Body of pancreas (tissue), 4 donors: ENCODE data around the gene DLG2. TPM values are rescaled to one million over a fixed set of nuclear protein-coding genes. Genes with fewer than 3 reads are reported as not detected.
"Not testable (repeated sequence)": the region's sequence is repeated elsewhere in the genome, so short reads cannot be mapped to it uniquely, and the experiment has no call there.

ENCODE experiments used
- ATAC-seq: fragments of 150-250 bp; one replicate; pipeline ENCODE4 v1.9.1; 2016
- DNase-seq, 4 donors: peaks; one replicate each; pipeline ENCODE4 v3.0.0-alpha.2; 2019
- H3K27ac ChIP-seq, 4 donors: fragments of 200-600 bp; sonication (generic); 1 replicate in 3 of 4; 2 replicates in 1 of 4; pipeline versions ENCODE4 v1.5.1 to v1.6.1; 2016 to 2019; ENCODE audit warnings: mild to moderate bottlenecking in 1 of 4, mixed read lengths in 1 of 4, moderate library complexity in 1 of 4
- H3K27me3 ChIP-seq, 2 donors: fragments of 200-600 bp; sonication (generic); one replicate each; pipeline ENCODE4 v1.6.0; 2016; ENCODE audit warnings: mild to moderate bottlenecking in 1 of 2
- H3K36me3 ChIP-seq, 2 donors: fragments of 200-600 bp; sonication (generic); replicated peaks in 1 of 2; 2 replicates each; pipeline ENCODE4 v1.5.1; 2016; ENCODE audit warnings: low read depth in 2 of 2; ENCODE audit not compliant: insufficient read depth in 1 of 2
- H3K4me1 ChIP-seq: fragments of 200-600 bp; sonication (generic); one replicate; pipeline ENCODE4 v1.6.0; 2016
- H3K4me3 ChIP-seq, 2 donors: fragments of 200-600 bp; sonication (generic); 1 replicate in 1 of 2; 2 replicates in 1 of 2; pipeline ENCODE4 v1.5.1; 2016 to 2019
- H3K9me3 ChIP-seq, 3 donors: fragments of 200-600 bp; sonication (generic); 1 replicate in 2 of 3; 2 replicates in 1 of 3; pipeline ENCODE4 v1.5.1; 2016
- CTCF ChIP-seq, 7 experiments: fragments of 450-650 bp in 4 of 7; fragments of 200-600 bp in 3 of 7; sonication (generic) in 3 of 7; IDR thresholded peaks; one replicate each; pipeline ENCODE4 v1.5.1; 2016 to 2019; ENCODE audit warnings: antibody characterized with exemption in 7 of 7
- POLR2A ChIP-seq, 3 donors: fragments of 450-650 bp; IDR thresholded peaks; one replicate each; pipeline ENCODE4 v1.6.1; 2016; ENCODE audit warnings: antibody characterized with exemption in 3 of 3, mild to moderate bottlenecking in 2 of 3
- WGBS, 2 donors: methylation state at CpG; one replicate each; pipeline ENCODE4 v1.1.5; 2017; 5-methylcytosine and 5-hydroxymethylcytosine counted together
- intact Hi-C: fragments of 100-400 bp; cut with DNase I; formaldehyde crosslinking; loops from one replicate; pipeline ENCODE4 v1.15.1; 2023
- total RNA-seq, 2 donors: library from RNA; depleted of rRNA; stranded (reverse); fragments of >200 nt; gene quantifications; one replicate each; pipeline ENCODE4 v1.1.0, GENCODE V29; 2016

Gene DLG2
- total RNA-seq, 2 donors from 2014 or later = 6.0 to 13.2 TPM

- intact Hi-C loops = no loop called here
- H3K36me3 ChIP-seq = no peaks in the 10 kb centered on the region
- no peak overlapping the region for H3K4me3 ChIP-seq
- TF ChIP-seq POLR2A (IDR thresholded peaks at IDR 0.05) = no peak
- TF ChIP-seq CTCF (IDR thresholded peaks at IDR 0.05) = no peak
- no peak overlapping the region for H3K27ac ChIP-seq
- H3K27me3 ChIP-seq = no peaks in the 10 kb centered on the region
- no peak for DNase-seq
- no peak for ATAC-seq
- H3K9me3 ChIP-seq = no peaks in the 10 kb centered on the region
- H3K4me1 ChIP-seq = no peaks in the 10 kb centered on the region
- 71 to 77% methylated on average over 2 of the region's 2 CpGs for WGBS, 2 donors
These were observed 512.4 kb downstream of the DLG2 start for GRCh38 chr11:85114786-85115185.

GRCh38 chr11:85110246-85110645 is 516.9 kb downstream of the DLG2 start:
- H3K27ac ChIP-seq, DNase-seq, H3K27me3 ChIP-seq, H3K36me3 ChIP-seq, H3K4me1 ChIP-seq, ATAC-seq, H3K4me3 ChIP-seq, intact Hi-C loops, H3K9me3 ChIP-seq: not testable (repeated sequence)
- WGBS, 2 donors = 33 to 70% methylated on average over 1 of the region's 1 CpG

GRCh38 chr11:85109141-85109540 is 518.0 kb downstream of the DLG2 start:
- Histone ChIP-seq H3K36me3 (no peaks in the 10 kb centered on the region), H3K27me3 (no peaks in the 10 kb centered on the region), H3K9me3 (no peaks in the 10 kb centered on the region), H3K27ac (no peak overlapping the region), H3K4me1 (no peaks in the 10 kb centered on the region), H3K4me3 (no peak overlapping the region)
- WGBS, 2 donors = 72 to 76% methylated on average over 4 of the region's 4 CpGs
- DNase-seq (no peak), ATAC-seq (no peak)
- intact Hi-C loops = no loop called here
- TF ChIP-seq CTCF (IDR thresholded peaks at IDR 0.05) = no peak
- no peak for TF ChIP-seq POLR2A (IDR thresholded peaks at IDR 0.05)

GRCh38 chr11:85105868-85106267 is 521.3 kb downstream of the DLG2 start:
- TF ChIP-seq CTCF (IDR thresholded peaks at IDR 0.05) (no peak), POLR2A (IDR thresholded peaks at IDR 0.05) (no peak)
- no peak overlapping the region for H3K4me3 ChIP-seq
- intact Hi-C loops = no loop called here
- no peak overlapping the region for H3K27ac ChIP-seq
- peaks cover 0 to 5% (median 0%) of the 10 kb centered on the region in 3 donors for H3K9me3 ChIP-seq
- ATAC-seq (no peak), DNase-seq (no peak)
- no peaks in the 10 kb centered on the region for H3K4me1 ChIP-seq
- H3K27me3 ChIP-seq = no peaks in the 10 kb centered on the region
- H3K36me3 ChIP-seq = no peaks in the 10 kb centered on the region

- H3K4me3 ChIP-seq = no peak overlapping the region
- intact Hi-C loops = no loop called here
- H3K36me3 ChIP-seq = no peaks in the 10 kb centered on the region
- DNase-seq (no peak), ATAC-seq (no peak)
- H3K4me1 ChIP-seq = no peaks in the 10 kb centered on the region
- 71 to 80% methylated on average over 3 of the region's 3 CpGs for WGBS, 2 donors
- TF ChIP-seq CTCF (IDR thresholded peaks at IDR 0.05) = no peak
- no peak for TF ChIP-seq POLR2A (IDR thresholded peaks at IDR 0.05)
- H3K9me3 ChIP-seq = peaks cover 0 to 5% (median 0%) of the 10 kb centered on the region in 3 donors
- H3K27ac ChIP-seq = no peak overlapping the region
- H3K27me3 ChIP-seq = no peaks in the 10 kb centered on the region
These were observed 527.6 kb downstream of the DLG2 start for GRCh38 chr11:85099522-85099921.
